Natural killer cell (primary cell): ENCODE data around the gene TBC1D10B. TPM values are rescaled to one million over a fixed set of nuclear protein-coding genes. Genes with fewer than 3 reads are reported as not detected.

Experiments used
- ATAC-seq, 3 donors: fragments of 150-1000 bp in 2 of 3; fragments of 200-7000 bp in 1 of 3; cut with Tn5 transposase; 1 replicate in 1 of 3; 2 replicates in 2 of 3; pipeline ENCODE4 v1.10.0; 2021; ENCODE audit warnings: mild to moderate bottlenecking in 2 of 3, moderate library complexity in 2 of 3
- DNase-seq, 2 donors: peaks; one replicate each; pipeline versions ENCODE4 v3.0.0 to v3.0.0-alpha.2; 2013 to 2021; ENCODE audit warnings: mixed read lengths in 1 of 2
- H3K27ac ChIP-seq: one replicate; pipeline ENCODE4 v1.5.1; 2013; ENCODE audit warnings: mild to moderate bottlenecking, low read length
- H3K27me3 ChIP-seq: one replicate; pipeline ENCODE4 v1.6.1; 2013; ENCODE audit warnings: low read length; ENCODE audit not compliant: control insufficient read depth, insufficient read depth
- H3K36me3 ChIP-seq: one replicate; pipeline ENCODE4 v1.6.1; 2013; ENCODE audit warnings: low read length; ENCODE audit not compliant: control insufficient read depth, insufficient read depth
- H3K4me1 ChIP-seq: one replicate; pipeline ENCODE4 v1.6.1; 2013; ENCODE audit warnings: low read length; ENCODE audit not compliant: control insufficient read depth, insufficient read depth
- H3K4me3 ChIP-seq: one replicate; pipeline ENCODE4 v1.5.1; 2013; ENCODE audit warnings: low read length
- H3K9me3 ChIP-seq: one replicate; pipeline ENCODE4 v1.6.1; 2013; ENCODE audit warnings: low read length; ENCODE audit not compliant: control insufficient read depth, insufficient read depth
- H3K27ac Mint-ChIP-seq, 2 donors: one replicate each; pipeline ENCODE4 v1.8.0; 2022; ENCODE audit warnings: mild to moderate bottlenecking in 2 of 2, mixed read lengths in 2 of 2, moderate library complexity in 1 of 2
- H3K27me3 Mint-ChIP-seq, 2 donors: one replicate each; pipeline ENCODE4 v1.8.0; 2022; ENCODE audit warnings: low read depth in 2 of 2, mixed read lengths in 2 of 2
- H3K36me3 Mint-ChIP-seq: one replicate; pipeline ENCODE4 v1.8.0; 2022; ENCODE audit warnings: mixed read lengths
- H3K4me1 Mint-ChIP-seq, 2 donors: one replicate each; pipeline ENCODE4 v1.8.0; 2022; ENCODE audit warnings: mixed read lengths in 2 of 2
- H3K4me3 Mint-ChIP-seq: one replicate; pipeline ENCODE4 v1.8.0; 2022; ENCODE audit warnings: mild to moderate bottlenecking, moderate library complexity, mixed read lengths
- H3K9me3 Mint-ChIP-seq, 2 donors: one replicate each; pipeline ENCODE4 v1.8.0; 2022; ENCODE audit warnings: mixed read lengths in 2 of 2
- CTCF ChIP-seq: fragments of 200-600 bp; IDR thresholded peaks from one replicate; pipeline ENCODE4 v1.8.0; 2022; ENCODE audit warnings: antibody characterized with exemption
- WGBS: methylation state at CpG from one replicate; pipeline ENCODE4 v1.1.7; 2013; ENCODE audit warnings: missing lambda C conversion rate; ENCODE audit not compliant: insufficient coverage; 5-methylcytosine and 5-hydroxymethylcytosine counted together
- intact Hi-C: fragments of 100-400 bp; cut with micrococcal nuclease; formaldehyde crosslinking; loops from one replicate; pipeline ENCODE4 v1.14.2; 2022
- total RNA-seq, 4 donors: library from RNA; stranded (reverse); fragments of 120-200 nt in 1 of 4; gene quantifications; one replicate each; pipeline versions ENCODE4 v1.2.3 to v1.2.4, GENCODE V29; 2013 to 2022

Gene TBC1D10B
- total RNA-seq, 3 donors from 2014 or later (not counting 1 experiment from before 2014, with no cell fraction given), result 43.0 to 55.3 (median 50.2) TPM

- H3K9me3 ChIP-seq, result no peaks in the 10 kb centered on the region
- peak overlapping the region; percentile 91 to 94 for H3K27ac Mint-ChIP-seq
- intact Hi-C loops, result loop anchor here (5.0 kb wide), 2 partner anchors 45 to 565 kb away; partner anchors contain the start of gene MAZ
- no peaks in the 10 kb centered on the region for H3K27me3 ChIP-seq
- no peak overlapping the region for H3K27ac ChIP-seq
- ATAC-seq, result no peak
- H3K4me3 Mint-ChIP-seq, result peak overlapping the region; percentile 93
- H3K36me3 Mint-ChIP-seq, result no peaks in the 10 kb centered on the region
- no peak overlapping the region for H3K4me3 ChIP-seq
- no peak for TF ChIP-seq CTCF
- H3K4me1 ChIP-seq, result peaks cover 47% of the 10 kb centered on the region
- no peaks in the 10 kb centered on the region for H3K9me3 Mint-ChIP-seq
- H3K4me1 Mint-ChIP-seq, result peaks cover 42 to 53% of the 10 kb centered on the region in 2 donors
- H3K36me3 ChIP-seq, result peaks cover 5% of the 10 kb centered on the region
- no peak for DNase-seq
- WGBS, result 73% methylated on average over 6 of the region's 6 CpGs
- peaks cover 0 to 3% of the 10 kb centered on the region in 2 donors for H3K27me3 Mint-ChIP-seq
Measured at GRCh38 chr16:30372038-30372712, 1.9 kb upstream of the TBC1D10B start.

GRCh38 chr16:30371248-30371816 is 1.0 kb upstream of the TBC1D10B start:
- H3K36me3 ChIP-seq, result peaks cover 4% of the 10 kb centered on the region
- H3K9me3 Mint-ChIP-seq, result no peaks in the 10 kb centered on the region
- WGBS, result 24% methylated on average over 11 of the region's 11 CpGs
- H3K4me1 ChIP-seq, result peaks cover 38% of the 10 kb centered on the region
- H3K27me3 ChIP-seq, result no peaks in the 10 kb centered on the region
- peaks cover 0 to 3% of the 10 kb centered on the region in 2 donors for H3K27me3 Mint-ChIP-seq
- H3K4me3 ChIP-seq, result peak overlapping the region; percentile 21
- peak overlapping the region; percentile 70 for H3K27ac ChIP-seq
- peak overlapping the region; percentile 91 to 94 for H3K27ac Mint-ChIP-seq
- intact Hi-C loops, result loop anchor here (2.0 to 5.0 kb wide), 3 partner anchors 46 to 564 kb away; partner anchors contain the start of genes DCTPP1 and MAZ
- no peak for ATAC-seq
- no peaks in the 10 kb centered on the region for H3K9me3 ChIP-seq
- no peak for TF ChIP-seq CTCF
- H3K4me1 Mint-ChIP-seq, result peaks cover 48 to 57% of the 10 kb centered on the region in 2 donors
- no peak for DNase-seq
- peak overlapping the region; percentile 93 for H3K4me3 Mint-ChIP-seq
- no peaks in the 10 kb centered on the region for H3K36me3 Mint-ChIP-seq

DNA sequence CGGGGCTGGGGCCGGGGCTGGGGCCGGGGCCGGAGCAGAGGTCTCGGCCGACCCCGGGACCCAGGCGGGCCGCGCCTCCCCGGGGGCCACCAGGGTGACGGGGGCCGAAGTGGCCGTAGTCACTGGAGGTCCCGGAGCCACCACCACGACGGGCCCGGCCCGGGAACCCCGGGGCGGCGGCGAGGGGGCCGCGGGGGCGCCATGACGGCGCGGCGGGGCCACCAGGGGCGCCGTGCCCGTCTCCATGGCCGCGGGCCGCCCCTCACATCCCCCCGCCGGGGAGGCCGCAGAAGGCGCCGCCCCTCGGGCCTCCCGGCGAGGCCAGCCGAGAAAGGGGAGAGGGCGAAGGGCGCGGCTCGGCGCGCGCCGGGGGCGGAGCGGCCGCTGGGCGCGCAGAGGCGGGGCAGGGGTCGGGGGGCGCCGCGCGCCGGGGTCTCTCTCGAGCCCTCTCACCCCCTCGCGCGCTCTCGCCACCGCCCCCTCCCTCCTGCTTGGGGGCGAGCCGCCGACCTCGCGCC is 297 bp downstream of the TBC1D10B start:
- Mint-ChIP-seq H3K9me3 (no peaks in the 10 kb centered on the region), H3K4me3 (peak overlapping the region; percentile 93), H3K27ac (peak overlapping the region; percentile 91 to 94), H3K4me1 (peaks cover 55 to 65% of the 10 kb centered on the region in 2 donors), H3K36me3 (no peaks in the 10 kb centered on the region), H3K27me3 (peaks cover 0 to 3% of the 10 kb centered on the region in 2 donors)
- no peaks in the 10 kb centered on the region for H3K9me3 ChIP-seq
- peak overlapping the region; percentile 64 for H3K4me3 ChIP-seq
- H3K27ac ChIP-seq, result no peak overlapping the region
- peaks cover 35% of the 10 kb centered on the region for H3K4me1 ChIP-seq
- peaks cover 8% of the 10 kb centered on the region for H3K36me3 ChIP-seq
- ATAC-seq (peak; percentile 1 to 2 (median 2)), DNase-seq (no peak)
- intact Hi-C loops, result loop anchor here (1.0 to 5.0 kb wide), 6 partner anchors 8 to 563 kb away; partner anchors contain the start of genes CD2BP2, DCTPP1 and MAZ
- WGBS, result under 1% methylated on average over 76 of the region's 76 CpGs
- no peaks in the 10 kb centered on the region for H3K27me3 ChIP-seq
- TF ChIP-seq CTCF, result no peak
